ENCODE results near the gene DOCK4.

Gene DOCK4

DNA sequence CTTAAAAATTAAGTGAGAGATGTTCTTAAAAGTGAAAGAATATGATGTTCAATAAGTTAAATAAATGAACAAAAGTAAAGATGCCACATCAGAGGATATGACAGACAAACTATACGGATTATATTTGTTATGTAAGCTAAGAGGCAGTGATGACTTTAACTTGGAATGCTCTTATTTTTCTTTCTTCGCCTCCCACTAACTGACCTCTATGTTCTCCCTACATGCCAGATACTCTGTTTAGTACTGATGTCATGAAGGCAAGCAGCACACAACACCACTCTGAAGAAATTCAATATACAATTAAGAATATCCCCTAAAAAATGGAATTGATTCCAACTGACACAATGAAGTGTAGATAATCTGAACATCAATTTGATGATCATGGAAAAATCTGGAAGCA lies 223.4 kb downstream of the DOCK4 start:
- H3K9me3 ChIP-seq (ENCODE audit: severe bottlenecking) = no peaks in the 10 kb centered on the region
- no peak for DNase-seq
- no peaks in the 10 kb centered on the region for H3K36me3 ChIP-seq
- TF ChIP-seq, protein P1, sequence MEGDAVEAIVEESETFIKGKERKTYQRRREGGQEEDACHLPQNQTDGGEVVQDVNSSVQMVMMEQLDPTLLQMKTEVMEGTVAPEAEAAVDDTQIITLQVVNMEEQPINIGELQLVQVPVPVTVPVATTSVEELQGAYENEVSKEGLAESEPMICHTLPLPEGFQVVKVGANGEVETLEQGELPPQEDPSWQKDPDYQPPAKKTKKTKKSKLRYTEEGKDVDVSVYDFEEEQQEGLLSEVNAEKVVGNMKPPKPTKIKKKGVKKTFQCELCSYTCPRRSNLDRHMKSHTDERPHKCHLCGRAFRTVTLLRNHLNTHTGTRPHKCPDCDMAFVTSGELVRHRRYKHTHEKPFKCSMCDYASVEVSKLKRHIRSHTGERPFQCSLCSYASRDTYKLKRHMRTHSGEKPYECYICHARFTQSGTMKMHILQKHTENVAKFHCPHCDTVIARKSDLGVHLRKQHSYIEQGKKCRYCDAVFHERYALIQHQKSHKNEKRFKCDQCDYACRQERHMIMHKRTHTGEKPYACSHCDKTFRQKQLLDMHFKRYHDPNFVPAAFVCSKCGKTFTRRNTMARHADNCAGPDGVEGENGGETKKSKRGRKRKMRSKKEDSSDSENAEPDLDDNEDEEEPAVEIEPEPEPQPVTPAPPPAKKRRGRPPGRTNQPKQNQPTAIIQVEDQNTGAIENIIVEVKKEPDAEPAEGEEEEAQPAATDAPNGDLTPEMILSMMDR (IDR thresholded peaks at IDR 0.05; ENCODE audit: low read depth, low read length) = no peak
- H3K27ac ChIP-seq = no peak overlapping the region
- no peak overlapping the region for H3K4me3 ChIP-seq (ENCODE audit: low read depth, low read length)
- no peaks in the 10 kb centered on the region for H3K27me3 ChIP-seq (ENCODE audit: insufficient read depth, low read depth, severe bottlenecking)

DNA sequence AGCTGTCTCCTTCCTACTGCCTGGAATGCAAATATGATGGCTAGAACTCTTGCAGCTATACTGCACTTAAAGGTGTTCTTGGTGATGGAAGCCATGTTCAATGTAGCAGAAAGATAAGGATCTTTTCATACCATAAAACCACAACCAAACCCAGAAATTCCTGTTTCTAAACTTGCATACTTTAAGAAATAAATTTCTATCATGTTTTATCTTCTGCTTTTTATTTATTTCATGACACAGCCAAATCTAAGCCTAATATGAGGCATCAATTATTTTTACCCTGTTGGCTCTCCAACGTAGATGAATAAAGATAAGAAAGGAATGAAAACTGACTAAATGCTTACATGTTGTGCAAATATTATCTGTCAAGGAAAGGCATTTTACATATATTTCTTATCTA lies 224.1 kb downstream of the DOCK4 start:
- Histone ChIP-seq H3K27ac (no peak overlapping the region), H3K4me3 (ENCODE audit: low read depth, low read length) (no peak overlapping the region), H3K9me3 (ENCODE audit: severe bottlenecking) (no peaks in the 10 kb centered on the region), H3K36me3 (no peaks in the 10 kb centered on the region), H3K27me3 (ENCODE audit: insufficient read depth, low read depth, severe bottlenecking) (no peaks in the 10 kb centered on the region)
- DNase-seq = no peak
- TF ChIP-seq, protein P1 (IDR thresholded peaks at IDR 0.05; ENCODE audit: low read depth, low read length) = no peak

DNA sequence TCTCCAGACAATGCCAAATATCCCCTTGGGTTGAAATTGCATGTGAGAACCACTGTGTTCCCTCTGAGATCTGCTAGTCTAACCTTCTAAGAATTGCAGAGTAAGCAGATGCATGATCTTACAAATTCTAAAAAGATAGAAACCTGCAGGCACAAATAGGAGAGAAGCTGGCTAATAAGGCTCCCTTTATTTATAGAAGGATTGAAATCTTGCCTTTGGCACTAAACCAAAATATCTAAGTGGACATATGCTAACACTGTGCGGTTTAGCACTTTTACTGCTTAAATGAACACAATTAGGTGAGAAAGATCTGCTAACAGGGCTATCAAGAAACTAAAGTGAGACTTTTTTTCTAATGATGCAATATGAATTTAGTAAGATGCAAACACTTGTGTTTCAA lies 225.5 kb downstream of the DOCK4 start:
- TF ChIP-seq, protein P1 (IDR thresholded peaks at IDR 0.05; ENCODE audit: low read depth, low read length) = no peak
- no peak for DNase-seq
- Histone ChIP-seq H3K27ac (no peak overlapping the region), H3K36me3 (no peaks in the 10 kb centered on the region), H3K4me3 (ENCODE audit: low read depth, low read length) (no peak overlapping the region), H3K9me3 (ENCODE audit: severe bottlenecking) (no peaks in the 10 kb centered on the region), H3K27me3 (ENCODE audit: insufficient read depth, low read depth, severe bottlenecking) (no peaks in the 10 kb centered on the region)

DNA sequence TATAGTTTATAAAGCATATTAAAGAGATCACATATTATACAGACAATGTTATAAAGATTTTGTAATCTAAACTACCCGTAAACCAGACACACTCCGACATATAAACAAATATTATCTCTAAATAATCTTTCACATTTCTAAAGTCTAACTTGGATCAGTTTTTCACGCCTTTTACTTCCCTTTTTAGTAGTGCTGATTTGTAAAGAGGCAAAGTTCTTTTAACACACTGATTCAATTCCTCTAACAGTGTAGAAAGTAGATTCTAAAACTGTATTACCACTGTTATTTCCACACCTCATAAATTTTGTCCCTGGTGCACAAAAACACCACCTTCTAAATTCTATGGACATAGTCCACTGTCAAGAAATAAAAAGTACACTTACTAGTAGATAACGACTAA lies 230.9 kb downstream of the DOCK4 start:
- no peak for DNase-seq
- no peak overlapping the region for H3K4me3 ChIP-seq (ENCODE audit: low read depth, low read length)
- no peaks in the 10 kb centered on the region for H3K27me3 ChIP-seq (ENCODE audit: insufficient read depth, low read depth, severe bottlenecking)
- no peaks in the 10 kb centered on the region for H3K36me3 ChIP-seq
- no peaks in the 10 kb centered on the region for H3K9me3 ChIP-seq (ENCODE audit: severe bottlenecking)
- no peak overlapping the region for H3K27ac ChIP-seq
- TF ChIP-seq, protein P1 (IDR thresholded peaks at IDR 0.05; ENCODE audit: low read depth, low read length) = no peak

DNA sequence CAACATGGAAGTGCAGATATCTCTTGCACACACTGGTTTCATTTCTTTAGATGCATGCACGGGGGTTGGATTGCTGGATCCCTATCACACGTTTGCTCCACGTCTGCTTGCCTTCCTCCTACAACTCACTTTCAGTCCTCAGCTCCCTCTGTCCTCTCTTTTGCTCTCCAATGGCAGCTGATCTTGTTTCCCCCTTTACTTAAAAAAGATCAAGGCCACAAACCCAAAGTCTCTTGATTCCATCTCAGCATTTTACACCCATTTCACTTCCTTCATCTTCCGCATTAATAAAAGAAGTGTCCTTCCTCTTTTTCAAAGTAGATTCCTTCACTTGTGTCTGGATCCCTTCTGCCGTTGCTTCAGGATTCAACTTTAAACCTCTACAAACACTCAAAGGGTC lies 245.2 kb downstream of the DOCK4 start:
- H3K9me3 ChIP-seq (ENCODE audit: severe bottlenecking) = no peaks in the 10 kb centered on the region
- H3K36me3 ChIP-seq = no peaks in the 10 kb centered on the region
- TF ChIP-seq, protein P1 (IDR thresholded peaks at IDR 0.05; ENCODE audit: low read depth, low read length) = no peak
- DNase-seq = no peak
- no peak overlapping the region for H3K27ac ChIP-seq
- H3K4me3 ChIP-seq (ENCODE audit: low read depth, low read length) = no peak overlapping the region
- no peaks in the 10 kb centered on the region for H3K27me3 ChIP-seq (ENCODE audit: insufficient read depth, low read depth, severe bottlenecking)

DNA sequence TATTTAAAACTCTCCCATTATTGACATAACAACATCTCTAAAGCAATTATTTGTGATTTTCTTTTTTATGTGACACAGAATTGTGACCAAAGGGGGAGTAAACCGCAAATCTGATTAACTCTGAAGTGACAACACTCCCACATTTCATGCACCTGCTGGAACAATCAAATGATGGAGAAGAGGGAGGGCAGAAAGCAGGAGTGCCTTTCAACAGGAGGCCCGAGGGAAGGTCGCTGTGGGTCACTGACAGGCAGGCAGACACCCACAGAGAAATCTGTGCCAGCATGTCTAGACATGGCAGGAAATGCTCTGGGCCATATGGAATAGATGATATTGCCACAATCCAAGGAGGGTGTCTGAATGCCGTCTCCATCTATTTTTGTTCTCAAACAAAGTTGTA lies 247.3 kb downstream of the DOCK4 start:
- TF ChIP-seq, protein P1 (IDR thresholded peaks at IDR 0.05; ENCODE audit: low read depth, low read length) = no peak
- peak; percentile 40 for DNase-seq
- H3K27ac ChIP-seq = no peak overlapping the region
- H3K27me3 ChIP-seq (ENCODE audit: insufficient read depth, low read depth, severe bottlenecking) = no peaks in the 10 kb centered on the region
- no peak overlapping the region for H3K4me3 ChIP-seq (ENCODE audit: low read depth, low read length)
- no peaks in the 10 kb centered on the region for H3K9me3 ChIP-seq (ENCODE audit: severe bottlenecking)
- no peaks in the 10 kb centered on the region for H3K36me3 ChIP-seq

All from WERI-Rb-1 (cell line).